GM18858 (cell line): ENCODE measurements around the gene GIT1.
A peak's percentile ranks its signal among the peaks of the same experiment; 100 is the strongest.

Experiments
- ATAC-seq: cut with Tn5 transposase; IDR thresholded peaks from one replicate; pipeline ENCODE4 v1.9.1; 2021; ENCODE audit not compliant: unreplicated experiment

Gene GIT1

GRCh38 chr17:29589524-29590410 is at the start of gene GIT1:
Gene GIT1, minus strand, starts transcription at chr17:29589648. Its CDS starts 270 bp downstream, at chr17:29589378.
- ATAC-seq: no peak

DNA sequence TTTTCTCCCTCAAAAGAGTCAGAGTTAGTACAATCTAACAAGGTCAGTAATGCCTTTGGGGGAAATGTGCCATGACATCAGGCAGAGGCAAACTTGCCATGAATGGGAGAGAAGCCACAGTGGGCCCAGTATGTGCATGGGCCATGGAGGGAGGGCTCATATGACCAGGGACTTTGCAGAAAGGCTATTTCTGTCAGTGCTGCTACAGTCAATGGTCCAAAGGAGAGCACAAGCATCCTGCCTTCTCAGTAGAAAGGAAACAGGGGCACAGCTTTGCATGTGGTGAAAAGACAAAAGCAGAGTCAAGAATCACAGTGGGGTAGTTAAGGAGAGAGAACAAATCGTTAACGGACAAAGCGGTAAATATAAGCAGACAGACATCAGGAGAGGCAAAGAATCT is 44.4 kb upstream of the GIT1 start:
- no peak for ATAC-seq

- ATAC-seq: no peak
These were observed 41.3 kb upstream of the GIT1 start for GRCh38 chr17:29630630-29631193.

GRCh38 chr17:29629839-29630238 is 40.4 kb upstream of the GIT1 start:
- ATAC-seq: no peak

- ATAC-seq: no peak
These were observed 39.2 kb upstream of the GIT1 start for GRCh38 chr17:29628644-29629043.

GRCh38 chr17:29627951-29628350 is 38.5 kb upstream of the GIT1 start:
- ATAC-seq: no peak

DNA sequence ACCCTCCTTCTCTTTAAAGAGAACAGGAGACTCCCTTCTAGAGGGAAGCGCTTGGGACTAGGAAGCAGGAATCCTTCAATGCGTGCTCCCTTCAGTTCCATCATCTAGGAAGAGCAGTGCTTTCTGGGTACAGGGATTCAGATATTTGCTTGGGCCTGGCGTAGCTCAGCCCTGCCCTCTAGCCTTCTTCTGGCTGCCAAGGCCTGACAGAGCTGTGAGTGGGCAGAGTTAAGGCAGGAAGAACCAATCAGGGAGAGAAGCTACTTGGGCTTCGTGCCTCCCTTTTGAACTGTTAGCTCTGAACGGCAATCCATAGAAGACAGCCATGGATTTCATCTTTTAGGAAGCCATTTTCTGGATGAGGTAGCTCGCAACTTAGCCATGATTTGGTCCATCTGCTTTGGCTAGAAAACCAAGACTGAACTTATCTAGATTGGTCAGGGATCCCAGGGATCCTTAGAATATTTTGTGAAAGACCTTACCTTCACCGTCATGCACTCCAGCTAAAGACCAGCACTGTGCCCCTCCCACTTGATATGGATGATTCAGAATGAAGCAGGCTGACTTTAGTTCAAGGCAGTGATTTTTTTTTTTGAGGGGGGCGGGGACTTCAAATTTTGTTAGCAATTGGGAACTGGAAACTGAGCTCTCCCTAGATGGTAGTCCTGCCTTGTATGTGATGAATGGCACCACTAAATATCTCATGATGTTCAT is 35.7 kb upstream of the GIT1 start:
- no peak for ATAC-seq

DNA sequence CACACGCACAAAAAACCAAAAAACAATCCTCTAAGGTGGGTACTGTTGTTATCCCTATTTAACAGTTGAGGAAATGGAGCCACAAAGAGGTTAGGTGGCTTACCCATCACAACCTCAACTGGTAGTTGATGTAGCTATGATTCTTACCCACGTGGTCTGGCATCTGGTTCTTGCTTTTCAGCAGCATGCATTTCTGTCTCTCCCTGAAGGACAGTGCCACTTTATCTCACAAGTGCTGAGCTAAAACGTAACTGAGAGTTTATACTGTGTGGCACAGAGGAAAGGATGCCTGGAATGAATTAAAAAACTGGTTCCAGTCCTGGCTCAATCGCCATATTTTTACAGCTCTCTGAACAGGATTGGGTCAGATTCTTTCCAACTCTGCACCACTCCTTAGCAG is 35.1 kb upstream of the GIT1 start:
- ATAC-seq: no peak

- no peak for ATAC-seq
These were observed 33.8 kb upstream of the GIT1 start for GRCh38 chr17:29623283-29623647.

DNA sequence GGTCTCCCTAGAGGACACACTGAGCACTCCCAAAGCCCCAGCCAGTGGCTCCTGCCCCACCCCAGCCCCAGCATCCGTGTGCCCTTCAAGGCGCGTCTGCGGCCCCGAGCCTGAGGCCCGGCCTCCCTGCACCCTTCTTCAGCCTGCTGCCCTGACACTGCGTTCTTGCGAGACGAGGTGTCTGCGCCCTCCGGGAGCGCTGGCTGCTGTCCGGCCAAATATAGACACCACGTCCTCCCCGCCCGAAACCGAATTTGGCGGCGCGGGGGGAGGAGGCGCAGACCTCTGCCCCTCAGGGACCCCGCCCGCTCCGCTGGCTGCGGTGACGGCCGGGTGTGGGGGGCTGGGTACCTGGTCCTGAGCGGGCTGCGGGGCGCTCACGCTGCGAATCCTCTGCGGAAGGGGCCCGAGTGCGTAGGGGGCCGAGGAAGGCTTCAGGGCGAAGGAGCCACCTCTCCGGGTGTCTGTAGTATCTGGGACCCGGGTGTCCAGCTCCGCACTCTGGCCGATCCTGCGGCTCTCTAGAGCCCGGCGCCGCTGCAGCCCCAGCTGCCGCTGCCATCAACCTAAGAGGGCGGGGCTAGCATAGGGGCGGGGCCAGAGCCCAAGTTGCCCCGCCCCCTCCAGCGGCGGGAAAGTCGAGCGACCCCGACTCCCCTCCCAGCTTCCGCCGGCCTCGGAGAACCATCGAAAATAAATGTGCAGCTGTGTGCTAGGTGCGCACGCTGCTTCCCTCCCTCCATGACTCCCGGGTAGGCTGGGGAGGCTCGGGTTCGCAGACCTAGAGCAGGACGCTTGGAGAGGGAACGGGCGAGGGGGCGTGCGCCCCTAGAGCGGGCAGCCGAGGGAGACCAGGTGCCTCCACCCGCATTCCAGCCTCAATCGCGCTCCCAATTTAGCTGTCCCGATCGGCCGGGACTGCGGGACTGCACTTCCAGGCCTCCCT is 33.2 kb upstream of the GIT1 start, which contains the start of gene CORO6:
Gene CORO6, minus strand, starts transcription at position 576 of the 946 bp plus-strand sequence. CDS start 1,491 bp downstream, outside the sequence.
- no peak for ATAC-seq

- ATAC-seq: no peak
These were observed 32.3 kb upstream of the GIT1 start for GRCh38 chr17:29621751-29622194.

- no peak for ATAC-seq
These were observed 31.5 kb upstream of the GIT1 start for GRCh38 chr17:29620779-29621500.

DNA sequence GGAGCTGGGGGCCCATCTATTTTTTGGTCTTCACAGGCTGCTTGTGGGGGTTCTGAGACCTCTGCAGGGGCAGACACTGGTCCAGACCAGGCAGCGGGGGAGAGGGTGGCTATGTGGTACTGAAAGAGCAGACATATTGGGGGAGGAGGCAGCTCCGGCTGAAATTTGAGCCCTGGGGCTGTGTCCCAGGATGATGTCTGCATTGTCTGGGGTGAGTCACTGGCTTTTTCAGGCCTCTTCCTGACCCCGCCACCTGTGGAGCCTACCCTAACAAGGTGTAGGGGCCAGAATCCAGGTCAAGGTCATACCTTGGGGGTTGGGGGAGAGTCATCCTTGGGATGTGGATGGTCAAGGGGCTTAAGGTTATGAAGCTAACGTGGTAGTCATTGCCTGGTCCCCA is 30.8 kb upstream of the GIT1 start:
- ATAC-seq: no peak

- ATAC-seq: no peak
These were observed 29.8 kb upstream of the GIT1 start for GRCh38 chr17:29619251-29619650.

GRCh38 chr17:29618272-29619065 is 29.0 kb upstream of the GIT1 start:
- no peak for ATAC-seq

DNA sequence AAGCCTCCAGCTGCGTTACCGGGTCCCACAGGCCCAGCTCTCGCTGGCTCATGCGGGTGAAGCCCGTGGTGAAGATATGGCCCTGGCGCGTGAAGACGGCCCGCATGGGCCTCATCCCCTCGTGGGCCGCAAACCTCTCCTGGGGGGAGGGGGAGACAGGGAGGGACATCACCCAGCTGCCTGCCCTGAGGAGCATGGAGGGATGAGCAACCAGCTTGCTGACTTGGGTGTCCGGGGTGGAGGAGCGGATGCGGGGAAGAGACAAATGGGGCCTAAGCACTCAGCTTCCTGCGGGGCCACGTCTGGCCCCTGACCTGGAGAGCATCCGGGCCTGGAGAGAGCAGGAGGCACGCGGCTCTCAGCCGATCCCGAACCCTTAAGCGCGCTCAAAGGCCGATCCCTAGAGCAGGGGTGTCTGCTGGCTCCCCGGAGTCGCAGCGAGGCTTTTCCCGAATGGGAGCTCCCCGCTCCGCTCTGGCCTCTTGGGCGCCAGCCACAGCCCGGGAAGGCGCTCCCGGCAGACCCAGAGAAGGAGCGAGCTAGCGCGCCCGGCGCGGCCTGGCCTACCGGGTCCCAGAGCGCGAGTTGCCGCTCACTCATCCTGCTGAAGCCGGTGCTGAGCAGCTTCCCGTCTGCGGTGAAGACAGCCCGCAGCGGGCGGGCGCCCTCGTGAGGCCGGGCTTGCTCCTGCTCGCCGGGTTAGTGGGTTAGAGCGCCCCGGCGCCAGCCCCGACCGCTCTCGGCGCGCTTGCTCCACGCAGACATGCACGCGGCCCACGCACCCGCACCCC is 28.2 kb upstream of the GIT1 start:
- no peak for ATAC-seq

DNA sequence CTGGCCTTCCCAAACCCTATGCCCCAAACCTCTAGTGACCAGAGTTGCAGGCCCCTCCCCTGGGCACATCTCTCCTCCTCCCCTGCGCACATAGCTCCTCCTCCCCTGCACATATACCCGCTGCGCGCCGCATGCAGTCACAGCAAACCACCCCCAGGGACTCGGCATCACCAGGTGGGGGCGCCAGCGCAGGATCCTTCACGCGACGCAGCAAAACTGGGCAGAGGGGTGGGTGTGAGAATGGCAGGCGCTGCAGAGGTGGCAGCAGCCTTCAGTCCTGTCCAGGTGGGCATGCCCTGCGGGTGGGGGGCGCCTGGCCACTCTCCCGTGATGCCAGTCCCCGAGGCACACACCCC is 27.7 kb upstream of the GIT1 start:
- ATAC-seq: peak; percentile 42

GRCh38 chr17:29616300-29617048 is 27.0 kb upstream of the GIT1 start:
- no peak for ATAC-seq
